PC-3 (cell line): ENCODE data around the gene SEC23A. TPM values are rescaled to one million over a fixed set of nuclear protein-coding genes. Genes with fewer than 3 reads are reported as not detected.

Source experiments
- ATAC-seq: fragments of 200-7000 bp; cut with Tn5 transposase; 2 replicates; pipeline ENCODE4 v1.9.1; 2020; ENCODE audit warnings: mild to moderate bottlenecking, moderate library complexity
- BruUV-seq: library from RNA; stranded (reverse); fragments of 400-500 nt; replicated peaks from 2 replicates; lab custom pipeline; 2021; lab: Mats Ljungman, UMichigan
- CTCF ChIA-PET: fragments of 300-600 bp; sonication (Branson Sonifier 250); formaldehyde crosslinking; loops from one replicate; lab custom pipeline; 2022; ENCODE audit warnings: antibody characterized with exemption; lab: Charles Lee
- POLR2A ChIA-PET: fragments of 300-600 bp; sonication (Branson Sonifier 250); formaldehyde crosslinking; loops from one replicate; lab custom pipeline; 2022; ENCODE audit warnings: antibody characterized with exemption; ENCODE audit not compliant: unreplicated experiment; lab: Charles Lee
- DNase-seq: peaks from one replicate; pipeline ENCODE4 v3.0.0-alpha.2; 2015
- H2AFZ ChIP-seq: fragments of 300-600 bp; sonication (generic); 2 replicates; pipeline ENCODE4 v1.6.0; 2016; ENCODE audit warnings: antibody characterized with exemption, low read length
- H3F3A ChIP-seq: fragments of 300-600 bp; sonication (generic); one replicate; pipeline ENCODE4 v1.6.0; 2017; ENCODE audit warnings: antibody characterized with exemption, low read length, control low read depth, mild to moderate bottlenecking; ENCODE audit not compliant: unreplicated experiment
- H3K27ac ChIP-seq: fragments of 300-600 bp; sonication (generic); 2 replicates; pipeline ENCODE4 v1.5.1; 2016; ENCODE audit warnings: mild to moderate bottlenecking, low read length
- H3K27me3 ChIP-seq: fragments of 300-600 bp; sonication (generic); 2 replicates; pipeline ENCODE4 v1.6.1; 2016; ENCODE audit warnings: low read length, mixed read lengths
- H3K36me3 ChIP-seq: fragments of 300-600 bp; sonication (generic); 2 replicates; pipeline ENCODE4 v1.6.1; 2016; ENCODE audit warnings: low read depth, mixed run types, low read length, mixed read lengths
- H3K4me1 ChIP-seq: fragments of 300-600 bp; sonication (generic); 2 replicates; pipeline ENCODE4 v1.5.1; 2016; ENCODE audit warnings: low read length; ENCODE audit not compliant: insufficient read depth
- H3K4me2 ChIP-seq: fragments of 300-600 bp; sonication (generic); 2 replicates; pipeline ENCODE4 v1.6.0; 2016; ENCODE audit warnings: low read length
- H3K4me3 ChIP-seq: fragments of 300-600 bp; sonication (generic); 2 replicates; pipeline ENCODE4 v1.5.1; 2016; ENCODE audit warnings: mild to moderate bottlenecking, low read length, mixed read lengths
- H3K79me2 ChIP-seq: fragments of 300-600 bp; sonication (generic); 2 replicates; pipeline ENCODE4 v1.6.1; 2017; ENCODE audit warnings: low read length, mixed read lengths
- H3K9ac ChIP-seq: fragments of 300-600 bp; sonication (generic); 2 replicates; pipeline ENCODE4 v1.6.0; 2016; ENCODE audit warnings: mild to moderate bottlenecking, low read length
- H3K9me2 ChIP-seq: fragments of 300-600 bp; sonication (generic); replicated peaks from 2 replicates; pipeline ENCODE4 v1.6.1; 2016; ENCODE audit warnings: mixed run types, low read length, mixed read lengths
- H3K9me3 ChIP-seq: fragments of 300-600 bp; sonication (generic); 2 replicates; pipeline ENCODE4 v1.6.1; 2016; ENCODE audit warnings: low read length, mixed read lengths
- H4K20me1 ChIP-seq: fragments of 300-600 bp; sonication (generic); 2 replicates; pipeline ENCODE4 v1.6.1; 2016; ENCODE audit warnings: low read length, mixed read lengths
- CTCF ChIP-seq: fragments of 300-600 bp; sonication (generic); conservative IDR thresholded peaks from 2 replicates; pipeline ENCODE4 v1.5.1; 2017; ENCODE audit warnings: antibody characterized with exemption, low read depth, mild to moderate bottlenecking, low read length
- EZH2 ChIP-seq: fragments of 300-600 bp; sonication (generic); IDR thresholded peaks from one replicate; pipeline ENCODE4 v1.6.1; 2017; ENCODE audit warnings: antibody characterized with exemption, mild to moderate bottlenecking, low read length; ENCODE audit not compliant: unreplicated experiment
- EZH2phosphoT487 ChIP-seq: fragments of 300-600 bp; sonication (generic); IDR thresholded peaks from 2 replicates; pipeline ENCODE4 v1.6.1; 2018; ENCODE audit warnings: mild to moderate bottlenecking, antibody characterized with exemption, low read length, borderline replicate concordance
- intact Hi-C: fragments of 100-400 bp; cut with micrococcal nuclease; formaldehyde crosslinking; loops from 2 replicates; pipeline ENCODE4 v1.9.0; 2023
- total RNA-seq: library from RNA; depleted of rRNA; stranded (reverse); fragments of >200 nt; gene quantifications from 2 replicates; pipeline ENCODE4 v1.2.3, GENCODE V29; 2014

The SEC23A gene
- total RNA-seq, 1 experiment from 2014 or later = 67.0 TPM

DNA sequence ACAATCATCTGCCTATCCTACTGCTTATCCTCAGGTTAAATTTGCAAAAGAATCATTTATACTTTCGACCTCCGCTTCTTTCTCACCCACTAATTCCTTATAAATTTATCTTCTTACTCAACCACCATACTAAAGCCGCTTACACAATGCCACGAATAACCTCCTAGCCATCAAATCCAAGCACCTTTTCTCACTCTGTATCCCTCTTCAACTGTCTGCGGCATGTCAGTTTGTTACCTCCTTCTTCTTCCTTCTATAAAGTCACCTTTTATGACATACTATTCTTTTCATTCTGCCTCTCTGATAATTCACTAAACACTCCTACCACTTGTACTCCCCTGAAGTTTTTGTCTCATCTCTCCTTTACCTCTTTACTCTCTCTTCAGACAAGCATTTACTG lies 66.3 kb downstream of the SEC23A start:
- Histone ChIP-seq H3K4me1 (no peaks in the 10 kb centered on the region), H3K9me3 (no peaks in the 10 kb centered on the region), H3K4me2 (no peak overlapping the region), H3K4me3 (no peak overlapping the region), H3K27ac (no peak overlapping the region), H3K9ac (no peak overlapping the region), H4K20me1 (no peaks in the 10 kb centered on the region), H3K9me2 (no peaks in the 10 kb centered on the region), H3K27me3 (no peaks in the 10 kb centered on the region), H3K79me2 (no peaks in the 10 kb centered on the region), H3F3A (no peaks in the 10 kb centered on the region), H3K36me3 (peaks cover 46% of the 10 kb centered on the region), H2AFZ (no peak overlapping the region)
- ChIA-PET POLR2A (no interaction called here), CTCF (no interaction called here)
- no TSS peak for BruUV-seq
- ATAC-seq (no peak), DNase-seq (no peak)
- intact Hi-C loops = no loop called here
- TF ChIP-seq EZH2phosphoT487 (no peak), EZH2 (no peak), CTCF (no peak)

- Histone ChIP-seq H3K79me2 (no peaks in the 10 kb centered on the region), H3K9ac (no peak overlapping the region), H4K20me1 (no peaks in the 10 kb centered on the region), H3K9me2 (no peaks in the 10 kb centered on the region), H3K4me2 (no peak overlapping the region), H3K4me3 (no peak overlapping the region), H3K4me1 (no peaks in the 10 kb centered on the region), H3K36me3 (peaks cover 43% of the 10 kb centered on the region), H3K27me3 (no peaks in the 10 kb centered on the region), H3F3A (no peaks in the 10 kb centered on the region), H3K9me3 (no peaks in the 10 kb centered on the region), H3K27ac (no peak overlapping the region), H2AFZ (no peak overlapping the region)
- ChIA-PET CTCF (no interaction called here), POLR2A (no interaction called here)
- no peak for ATAC-seq
- intact Hi-C loops = no loop called here
- BruUV-seq = no TSS peak
- TF ChIP-seq EZH2 = no peak
- TF ChIP-seq EZH2phosphoT487 = no peak
- no peak for TF ChIP-seq CTCF
- no peak for DNase-seq
These were observed 67.7 kb downstream of the SEC23A start for GRCh38 chr14:39035336-39035735.

DNA sequence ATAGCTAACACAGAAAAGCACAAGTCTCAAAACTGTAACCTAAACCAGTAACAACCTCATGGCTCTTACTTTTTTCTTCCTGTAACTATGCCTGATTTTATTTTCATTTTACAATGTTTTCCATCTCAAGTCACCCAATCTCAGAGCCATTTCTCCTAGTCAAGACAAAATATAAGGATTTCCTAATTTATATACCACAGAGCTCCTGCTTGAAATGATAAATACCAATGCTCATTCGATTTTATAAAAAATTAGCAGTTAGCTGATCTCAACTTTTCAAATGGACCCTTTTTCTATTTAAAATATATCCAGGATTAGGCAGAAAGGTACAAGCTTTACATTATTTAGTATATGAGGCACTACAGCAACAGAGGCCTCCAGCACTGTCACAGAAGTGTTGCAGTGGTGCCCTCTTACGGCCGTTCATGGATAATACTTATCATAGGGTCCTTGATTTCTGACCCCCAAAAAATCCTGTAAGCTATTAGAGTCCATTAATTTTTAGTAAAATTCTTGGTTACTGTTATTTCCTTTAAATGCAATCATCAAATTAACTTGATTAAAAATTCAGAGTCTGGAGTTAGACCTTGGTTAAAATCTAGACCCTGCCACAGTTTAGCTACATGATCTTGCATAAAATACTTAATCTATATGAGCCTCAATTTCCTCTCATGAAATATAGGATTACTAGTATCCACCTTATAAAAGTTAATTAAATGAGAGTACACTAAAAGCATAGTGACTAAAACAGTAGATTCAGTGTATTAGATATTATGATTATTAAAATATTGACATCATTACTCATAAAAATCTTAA lies 68.3 kb downstream of the SEC23A start:
- no peaks in the 10 kb centered on the region for H3K27me3 ChIP-seq
- TF ChIP-seq EZH2 = no peak
- no peak; the same call in 1 of the 2 replicates for TF ChIP-seq CTCF
- TF ChIP-seq EZH2phosphoT487 = no peak
- ATAC-seq (no peak), DNase-seq (peak; percentile 10)
- no peak overlapping the region for H3K4me3 ChIP-seq
- ChIA-PET CTCF (no interaction called here), POLR2A (interaction anchor here (0.6 kb wide), 1 partner anchor 135 kb away, joined by 3 read pairs; the partner anchor contains the start of gene TRAPPC6B)
- no peaks in the 10 kb centered on the region for H3K4me1 ChIP-seq
- H3K9me3 ChIP-seq = no peaks in the 10 kb centered on the region
- H2AFZ ChIP-seq = no peak overlapping the region
- no peaks in the 10 kb centered on the region for H4K20me1 ChIP-seq
- intact Hi-C loops = no loop called here
- no peak overlapping the region for H3K4me2 ChIP-seq
- peaks cover 39% of the 10 kb centered on the region for H3K36me3 ChIP-seq
- no peaks in the 10 kb centered on the region for H3K9me2 ChIP-seq
- H3F3A ChIP-seq = no peaks in the 10 kb centered on the region
- H3K79me2 ChIP-seq = no peaks in the 10 kb centered on the region
- H3K27ac ChIP-seq = no peak overlapping the region
- no TSS peak for BruUV-seq
- H3K9ac ChIP-seq = no peak overlapping the region
